Measurements from ENCODE around the gene TF.

TF gene

DNA sequence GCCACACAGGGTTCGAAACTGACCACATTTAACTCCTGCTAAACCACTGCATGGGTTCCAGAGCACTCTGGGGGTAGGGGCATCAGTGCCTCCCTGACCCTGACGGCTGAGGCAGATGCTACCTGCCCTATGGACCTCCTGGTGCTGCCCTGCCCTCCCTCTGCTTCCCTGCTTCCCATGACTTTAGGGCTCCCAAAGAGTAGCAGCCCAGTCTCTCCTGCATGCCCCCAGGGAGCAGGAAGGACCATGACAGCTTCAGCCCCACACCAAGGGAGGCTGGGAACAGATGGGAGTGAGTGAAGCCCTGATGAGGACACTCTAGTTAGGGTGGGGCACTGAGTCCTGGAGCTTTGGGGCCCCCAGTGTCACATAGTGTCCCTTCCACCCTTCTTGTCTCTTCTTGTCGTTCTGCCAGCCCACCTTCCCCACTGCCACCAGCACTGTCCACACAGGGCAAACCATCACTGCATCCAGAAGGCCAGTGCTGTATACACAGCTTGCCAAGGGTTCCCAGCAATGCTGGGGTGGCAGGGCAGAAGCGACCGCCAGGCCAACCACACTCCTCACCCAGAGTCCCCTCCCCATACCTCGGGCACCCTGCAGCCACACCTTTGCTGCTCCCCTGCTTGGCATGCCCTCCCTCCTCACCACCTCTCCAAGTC, 90.4 kb downstream of the TF start:
- DNase-seq (ENCODE audit: low spot score) = no peak

DNA sequence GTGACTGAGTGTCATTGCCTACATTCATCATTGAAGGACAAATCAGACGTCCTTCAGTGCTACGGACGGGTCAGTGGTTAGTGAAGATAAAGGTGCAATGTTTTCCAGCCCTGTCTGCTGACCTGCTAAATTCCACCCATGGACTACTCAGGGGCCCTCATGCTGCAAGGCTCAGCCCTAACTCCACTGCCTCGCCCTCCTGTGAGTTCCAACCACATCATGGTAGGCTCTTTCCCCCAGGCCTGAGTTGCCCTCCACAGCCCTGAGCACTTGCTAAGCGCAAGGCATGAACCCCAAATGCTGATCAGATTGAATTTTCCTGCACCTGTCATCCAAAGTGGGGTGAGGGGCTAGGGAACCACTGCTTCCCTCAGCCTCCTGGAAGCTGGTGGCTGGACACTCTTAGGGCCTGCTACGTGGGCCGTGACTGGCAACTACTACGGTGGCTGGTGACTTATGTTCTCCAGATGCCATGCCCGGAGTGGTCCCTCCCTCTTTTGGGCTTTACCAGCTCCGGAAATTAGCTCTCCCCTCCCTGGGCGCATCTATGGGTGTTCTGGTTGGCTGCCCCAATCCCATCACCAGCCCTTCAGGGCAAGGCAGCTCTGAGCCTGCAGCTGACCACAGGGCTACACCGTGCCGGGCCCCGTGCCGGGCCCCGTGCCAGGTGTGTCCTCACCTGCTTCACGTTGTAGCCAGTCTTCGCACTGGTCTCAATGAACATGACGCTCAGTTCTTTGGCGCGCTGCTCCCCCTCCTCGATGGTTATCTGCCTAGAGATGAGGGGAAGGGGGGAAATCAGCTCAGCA, 91.5 kb downstream of the TF start:
- no peak for DNase-seq (ENCODE audit: low spot score)

DNA sequence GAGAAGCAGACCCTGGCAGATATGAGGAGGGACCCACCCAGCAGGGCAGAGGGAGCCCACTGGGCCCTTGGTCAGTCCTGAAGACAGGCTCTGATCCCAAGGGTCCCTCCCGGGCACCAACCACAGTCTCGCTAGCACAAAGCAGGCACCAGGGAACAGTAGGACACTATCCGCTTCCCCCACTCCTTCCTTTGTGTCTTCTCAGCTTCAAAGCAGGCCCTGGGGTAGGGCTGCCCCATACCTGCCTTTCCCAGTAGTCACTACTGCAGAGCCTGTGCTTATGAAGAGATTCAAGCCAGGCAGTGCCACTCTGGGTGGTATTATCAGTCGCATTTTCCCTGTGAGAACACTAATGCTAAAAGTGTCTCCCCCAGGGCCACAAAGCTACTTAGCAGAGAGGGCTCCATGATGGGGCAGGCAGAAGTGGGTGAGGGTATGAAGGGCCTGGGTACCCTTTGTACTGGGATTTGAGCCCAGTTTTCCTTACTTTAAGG, 92.2 kb downstream of the TF start:
- DNase-seq (ENCODE audit: low spot score) = no peak

DNA sequence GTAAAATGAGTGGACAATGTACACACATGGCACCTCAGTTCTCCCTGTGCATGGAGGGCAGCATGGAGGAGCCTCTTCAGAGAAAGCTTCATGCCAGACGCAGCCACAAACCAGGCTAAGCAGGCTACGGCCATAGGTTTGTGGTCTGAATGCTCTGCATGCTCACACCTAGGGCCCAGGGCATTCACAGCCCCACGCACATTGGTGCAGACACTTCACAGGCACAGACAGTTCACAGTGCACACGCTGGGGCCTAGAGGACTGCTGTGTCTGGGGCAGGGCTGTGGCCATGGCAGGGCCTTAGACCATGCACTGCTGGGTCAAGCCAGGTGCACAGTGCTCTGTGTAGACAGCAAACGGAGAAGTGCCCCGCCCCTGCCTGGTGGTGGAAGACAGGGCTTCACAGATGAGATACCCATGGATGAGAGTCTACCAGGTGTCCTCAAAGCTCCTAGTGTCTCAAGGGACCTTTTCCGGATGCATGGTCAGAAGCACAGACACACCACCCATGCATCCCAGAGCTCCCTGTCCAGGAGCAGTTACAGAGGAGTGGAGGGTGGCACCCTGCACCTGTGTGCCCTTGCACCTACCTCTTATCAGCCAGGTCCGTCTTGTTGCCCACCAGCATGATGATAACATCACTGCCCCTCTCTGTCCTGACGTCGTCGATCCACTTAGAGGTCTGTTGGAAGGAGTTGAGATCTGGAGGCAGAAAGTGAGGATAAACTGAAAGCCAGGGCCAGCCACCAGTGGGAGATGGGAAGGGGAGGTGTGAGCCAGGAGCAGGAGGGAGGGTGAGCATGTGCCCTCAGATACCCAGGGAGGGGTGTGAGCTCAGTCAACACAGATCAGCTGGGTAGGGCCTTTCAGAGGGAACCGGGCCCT, 93.0 kb downstream of the TF start:
- no peak for DNase-seq (ENCODE audit: low spot score)

DNA sequence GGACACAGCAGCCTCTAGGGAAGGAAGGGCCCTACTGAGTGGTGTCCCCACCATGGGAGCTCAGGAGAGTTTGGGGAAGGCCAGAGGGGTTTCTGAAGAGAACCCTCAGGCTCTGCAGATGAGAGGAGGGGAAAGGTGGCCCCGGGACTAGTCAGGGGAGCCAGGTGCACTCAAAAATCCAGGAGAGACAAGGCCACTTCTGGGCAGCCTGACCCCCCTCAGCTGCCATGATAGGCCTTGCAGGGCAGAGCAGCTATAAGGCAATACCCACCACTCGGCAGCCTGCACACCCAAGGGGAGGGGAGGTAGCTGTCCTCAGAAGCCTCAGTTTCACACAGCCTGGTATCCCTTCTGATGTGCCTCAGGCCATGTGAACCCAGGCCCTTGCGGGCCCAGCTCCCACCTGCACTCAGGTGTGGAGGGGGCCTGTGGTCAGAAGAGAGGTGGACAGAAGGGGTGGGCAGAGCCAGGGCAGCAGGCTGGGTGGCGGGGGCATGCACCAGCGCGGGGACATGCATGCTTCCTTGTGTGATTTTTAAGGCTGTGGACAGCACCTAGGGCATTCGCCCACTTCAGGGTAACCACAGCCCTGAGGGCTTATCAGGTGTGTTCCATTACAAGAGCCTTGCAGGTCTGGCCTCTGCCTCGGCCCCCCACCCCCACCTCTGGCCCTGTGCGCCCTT, 94.0 kb downstream of the TF start:
- no peak for DNase-seq (ENCODE audit: low spot score)

DNA sequence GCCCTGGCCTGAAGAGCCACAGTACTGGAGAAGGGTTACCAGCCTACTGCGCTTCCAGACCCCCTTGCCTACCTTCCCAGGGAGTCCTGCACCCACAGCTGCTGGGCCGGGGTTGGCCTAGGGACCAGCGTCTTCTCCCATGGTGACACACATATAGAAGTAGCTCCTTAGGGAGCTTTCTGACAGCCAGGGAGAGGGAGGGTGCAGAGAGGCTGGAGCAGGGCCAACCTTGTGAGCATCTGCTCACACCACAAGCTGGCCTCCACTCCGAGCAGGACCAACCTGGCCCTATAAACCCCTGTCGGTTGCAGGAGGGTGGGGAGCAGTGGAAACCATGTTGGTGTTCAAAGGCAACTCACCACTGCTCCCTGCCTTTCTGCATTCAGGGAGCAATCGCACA, 94.6 kb downstream of the TF start:
- no peak for DNase-seq (ENCODE audit: low spot score)

DNA sequence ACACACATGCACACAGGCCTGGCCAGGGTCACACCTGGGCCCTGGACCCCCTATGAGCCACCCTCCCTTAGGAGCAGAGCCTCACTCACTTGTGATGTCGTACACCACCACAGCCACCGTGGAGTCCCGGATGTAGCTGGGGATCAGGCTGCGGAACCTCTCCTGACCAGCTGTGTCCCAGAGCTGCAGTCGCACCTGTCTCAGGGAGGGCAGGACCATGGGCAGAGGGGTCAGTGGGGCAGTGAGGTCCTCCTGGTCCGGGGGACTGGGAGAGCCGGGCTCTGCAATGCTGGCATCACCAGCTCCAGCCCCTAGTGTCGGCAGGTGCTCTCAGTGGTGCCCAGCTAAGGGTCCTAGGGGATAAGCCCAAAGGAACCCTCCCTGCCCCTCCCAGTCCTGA, 95.0 kb downstream of the TF start:
- DNase-seq (ENCODE audit: low spot score) = no peak

DNA sequence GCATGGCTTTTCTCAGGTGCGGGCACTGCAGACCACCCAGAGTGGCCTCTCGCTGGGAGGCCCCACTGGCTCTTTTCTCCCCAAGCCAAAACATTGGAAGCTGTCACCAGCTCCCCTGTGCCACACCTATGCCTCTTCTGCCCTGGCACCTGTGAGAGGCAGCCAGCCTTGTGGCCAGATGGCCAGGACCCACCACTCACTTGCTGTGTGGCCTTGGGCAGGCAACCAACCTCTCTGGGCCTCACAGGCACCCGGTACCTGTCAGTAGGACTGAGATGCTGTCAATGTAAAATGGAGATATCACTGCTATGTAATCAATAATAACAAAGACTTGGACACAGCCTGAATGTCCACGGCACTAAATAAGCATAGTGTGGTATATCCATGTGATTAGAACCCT, 96.0 kb downstream of the TF start:
- no peak for DNase-seq (ENCODE audit: low spot score)

DNA sequence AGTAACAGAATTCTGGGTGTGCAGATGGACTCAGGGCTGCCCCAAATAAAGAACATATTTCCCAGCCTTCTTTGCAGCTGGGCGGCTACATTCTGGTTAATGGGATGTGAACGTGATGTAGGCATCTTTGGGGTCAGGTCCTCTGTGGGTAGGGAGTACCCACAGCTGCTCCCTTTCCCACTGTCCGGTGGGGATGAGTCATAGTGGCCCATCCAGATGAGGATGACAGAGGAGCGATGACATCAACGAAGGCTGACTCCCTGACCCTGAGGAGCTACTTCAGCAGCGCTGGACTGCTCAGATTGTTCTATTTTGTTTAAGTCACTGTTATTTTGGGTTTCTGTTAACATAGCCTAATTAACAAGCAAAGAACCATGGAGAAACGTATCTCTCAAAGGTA, 97.4 kb downstream of the TF start:
- DNase-seq (ENCODE audit: low spot score) = no peak

DNA sequence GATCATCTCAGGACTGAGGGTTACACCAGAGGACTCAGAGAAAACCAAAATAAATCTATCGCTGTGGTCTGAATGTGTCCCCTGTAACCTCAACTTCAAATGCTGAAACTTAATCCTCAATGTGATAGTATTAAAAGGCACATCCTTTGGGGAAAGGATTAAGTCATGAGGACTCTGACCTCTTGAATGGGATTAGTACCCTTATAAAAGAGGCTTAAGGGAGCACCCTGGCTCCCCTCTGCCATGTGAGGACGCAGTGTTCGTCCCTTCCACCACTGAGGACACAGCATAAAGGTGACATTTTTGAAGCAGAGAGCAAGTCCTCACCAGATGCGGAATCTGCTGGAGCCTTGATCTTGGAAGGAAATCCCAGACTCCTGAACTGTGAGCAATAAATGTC, 98.9 kb downstream of the TF start:
- DNase-seq (ENCODE audit: low spot score) = no peak
